GM10266 (cell line): Measurements from ENCODE around the gene C1orf185.

Source experiments
- DNase-seq: peaks from one replicate; pipeline ENCODE4 v3.0.0; 2012; ENCODE audit errors: extremely low spot score
- CTCF ChIP-seq: IDR thresholded peaks from 2 replicates; pipeline ENCODE4 v1.5.1; 2012; ENCODE audit warnings: mild to moderate bottlenecking, low read depth; ENCODE audit not compliant: control insufficient read depth, insufficient read depth; ENCODE audit errors: missing control alignments

C1orf185 gene

DNA sequence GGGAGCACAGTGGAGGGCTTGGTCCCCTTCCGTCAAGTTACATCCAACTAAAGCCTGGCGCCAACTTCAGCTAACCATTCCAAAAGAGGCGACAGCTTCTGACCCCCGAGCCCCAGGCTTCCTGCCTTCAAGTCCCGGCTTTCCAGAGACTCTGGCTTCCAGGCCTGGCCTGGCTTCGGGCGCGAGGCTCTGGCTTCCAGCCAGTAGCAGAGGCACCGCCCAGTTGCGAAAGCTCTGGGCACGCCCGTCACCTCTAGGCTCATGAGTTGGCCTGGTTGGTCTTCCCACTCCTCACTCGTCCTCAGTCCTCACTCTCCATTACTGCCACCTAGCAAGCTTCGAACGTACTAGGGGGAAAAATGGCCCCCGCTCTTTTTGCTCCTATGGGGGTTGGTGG lies 30.0 kb upstream of the C1orf185 start:
- TF ChIP-seq CTCF, result no peak
- DNase-seq, result no peak

DNA sequence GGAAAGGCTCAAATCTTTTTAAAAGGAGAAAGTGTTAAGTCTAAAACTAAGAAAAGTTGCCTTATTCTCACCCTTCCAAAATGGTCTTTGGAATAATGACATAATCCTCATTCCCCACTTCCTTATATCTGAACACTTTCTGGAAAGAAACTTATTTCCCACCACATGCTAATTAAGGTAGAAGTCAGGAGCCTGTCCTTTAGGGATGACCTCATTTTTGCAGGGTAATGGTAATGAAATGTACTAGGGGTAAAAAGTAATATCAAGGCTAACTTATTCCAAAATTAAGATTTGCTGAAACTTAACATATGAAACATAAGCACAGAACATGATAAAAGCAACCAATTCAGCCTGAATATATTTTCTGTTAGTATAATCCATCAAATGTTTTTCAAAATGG lies 29.4 kb upstream of the C1orf185 start:
- no peak for TF ChIP-seq CTCF
- DNase-seq, result no peak

DNA sequence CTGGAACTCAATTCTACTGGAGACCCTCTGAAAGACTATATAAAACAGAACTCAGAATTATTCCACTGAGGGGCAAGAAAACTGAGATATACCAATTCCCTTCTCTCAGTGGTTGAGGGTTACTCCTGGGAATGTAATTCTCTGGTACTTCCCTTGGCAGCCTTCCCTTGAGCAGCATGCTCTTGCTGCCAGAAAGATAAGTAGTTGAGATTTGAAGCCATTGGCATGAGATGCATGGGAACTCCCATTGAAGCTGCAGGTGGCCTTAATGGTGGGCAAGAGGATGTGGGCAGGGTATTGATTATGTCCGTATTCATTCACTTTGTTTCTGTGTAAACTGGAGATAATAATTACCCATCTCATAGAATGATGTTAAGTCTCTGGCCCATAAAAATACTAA lies 28.6 kb upstream of the C1orf185 start:
- TF ChIP-seq CTCF, result no peak
- DNase-seq, result no peak

GRCh38 chr1:51086496-51087271 lies 15.3 kb upstream of the C1orf185 start:
- no peak for DNase-seq
- TF ChIP-seq CTCF, result no peak

GRCh38 chr1:51088474-51088873 lies 13.6 kb upstream of the C1orf185 start:
- DNase-seq, result peak; percentile 12
- peak; percentile 10 for TF ChIP-seq CTCF

GRCh38 chr1:51093581-51093980 lies 8.4 kb upstream of the C1orf185 start:
- no peak for DNase-seq
- no peak for TF ChIP-seq CTCF

GRCh38 chr1:51097171-51097570 lies 4.9 kb upstream of the C1orf185 start:
- TF ChIP-seq CTCF, result no peak
- DNase-seq, result no peak
